ENCODE results near the gene MRPL12. TPM values are rescaled to one million over a fixed set of nuclear protein-coding genes. Genes with fewer than 3 reads are reported as not detected.

Gene MRPL12
- total RNA-seq, 3 donors from 2014 or later (not counting 1 experiment from before 2014, with no cell fraction given): 16.3 to 24.4 (median 17.5) TPM

DNA sequence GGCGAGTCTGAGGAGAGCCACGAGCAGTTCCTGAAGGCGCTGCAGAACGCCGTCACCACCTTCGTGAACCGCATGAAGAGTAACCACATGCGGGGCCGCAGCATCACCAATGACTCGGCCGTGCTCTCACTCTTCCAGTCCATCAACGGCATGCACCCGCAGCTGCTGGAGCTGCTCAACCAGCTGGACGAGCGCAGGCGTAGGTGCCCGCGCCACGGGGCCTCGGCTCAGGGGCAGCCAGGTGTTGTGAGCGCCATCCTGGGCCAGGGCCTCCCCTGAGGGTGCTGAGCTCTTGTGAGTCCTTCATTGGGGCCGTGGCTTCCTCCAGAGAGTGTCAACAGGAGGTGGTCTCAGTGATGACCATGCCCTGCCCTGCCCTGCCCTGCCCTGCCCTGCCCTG, 7.4 kb upstream of the MRPL12 start:
- intact Hi-C loops (cut with micrococcal nuclease): no loop called here
- WGBS (ENCODE audit: insufficient coverage): 95% methylated on average over 22 of the region's 22 CpGs
- Histone ChIP-seq H3K36me3 (ENCODE audit: control insufficient read depth, insufficient read depth, low read length) (peaks cover 77% of the 10 kb centered on the region), H3K27me3 (ENCODE audit: control insufficient read depth, insufficient read depth, low read length) (no peaks in the 10 kb centered on the region), H3K4me1 (ENCODE audit: control insufficient read depth, insufficient read depth, low read length) (peaks cover 3% of the 10 kb centered on the region), H3K27ac (ENCODE audit: low read length) (no peak overlapping the region), H3K9me3 (ENCODE audit: control insufficient read depth, insufficient read depth, low read length) (no peaks in the 10 kb centered on the region), H3K4me3 (ENCODE audit: low read length) (no peak overlapping the region)
- Mint-ChIP-seq H3K4me1 (peaks cover 0 to 1% of the 10 kb centered on the region in 2 donors), H3K27ac (no peak overlapping the region), H3K27me3 (ENCODE audit: low read depth in 2 of 2) (no peaks in the 10 kb centered on the region), H3K4me3 (no peak overlapping the region), H3K36me3 (no peaks in the 10 kb centered on the region), H3K9me3 (no peaks in the 10 kb centered on the region)
- no peak for ATAC-seq
- TF ChIP-seq, protein P1, sequence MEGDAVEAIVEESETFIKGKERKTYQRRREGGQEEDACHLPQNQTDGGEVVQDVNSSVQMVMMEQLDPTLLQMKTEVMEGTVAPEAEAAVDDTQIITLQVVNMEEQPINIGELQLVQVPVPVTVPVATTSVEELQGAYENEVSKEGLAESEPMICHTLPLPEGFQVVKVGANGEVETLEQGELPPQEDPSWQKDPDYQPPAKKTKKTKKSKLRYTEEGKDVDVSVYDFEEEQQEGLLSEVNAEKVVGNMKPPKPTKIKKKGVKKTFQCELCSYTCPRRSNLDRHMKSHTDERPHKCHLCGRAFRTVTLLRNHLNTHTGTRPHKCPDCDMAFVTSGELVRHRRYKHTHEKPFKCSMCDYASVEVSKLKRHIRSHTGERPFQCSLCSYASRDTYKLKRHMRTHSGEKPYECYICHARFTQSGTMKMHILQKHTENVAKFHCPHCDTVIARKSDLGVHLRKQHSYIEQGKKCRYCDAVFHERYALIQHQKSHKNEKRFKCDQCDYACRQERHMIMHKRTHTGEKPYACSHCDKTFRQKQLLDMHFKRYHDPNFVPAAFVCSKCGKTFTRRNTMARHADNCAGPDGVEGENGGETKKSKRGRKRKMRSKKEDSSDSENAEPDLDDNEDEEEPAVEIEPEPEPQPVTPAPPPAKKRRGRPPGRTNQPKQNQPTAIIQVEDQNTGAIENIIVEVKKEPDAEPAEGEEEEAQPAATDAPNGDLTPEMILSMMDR (IDR thresholded peaks at IDR 0.05): no peak
- DNase-seq: no peak

DNA sequence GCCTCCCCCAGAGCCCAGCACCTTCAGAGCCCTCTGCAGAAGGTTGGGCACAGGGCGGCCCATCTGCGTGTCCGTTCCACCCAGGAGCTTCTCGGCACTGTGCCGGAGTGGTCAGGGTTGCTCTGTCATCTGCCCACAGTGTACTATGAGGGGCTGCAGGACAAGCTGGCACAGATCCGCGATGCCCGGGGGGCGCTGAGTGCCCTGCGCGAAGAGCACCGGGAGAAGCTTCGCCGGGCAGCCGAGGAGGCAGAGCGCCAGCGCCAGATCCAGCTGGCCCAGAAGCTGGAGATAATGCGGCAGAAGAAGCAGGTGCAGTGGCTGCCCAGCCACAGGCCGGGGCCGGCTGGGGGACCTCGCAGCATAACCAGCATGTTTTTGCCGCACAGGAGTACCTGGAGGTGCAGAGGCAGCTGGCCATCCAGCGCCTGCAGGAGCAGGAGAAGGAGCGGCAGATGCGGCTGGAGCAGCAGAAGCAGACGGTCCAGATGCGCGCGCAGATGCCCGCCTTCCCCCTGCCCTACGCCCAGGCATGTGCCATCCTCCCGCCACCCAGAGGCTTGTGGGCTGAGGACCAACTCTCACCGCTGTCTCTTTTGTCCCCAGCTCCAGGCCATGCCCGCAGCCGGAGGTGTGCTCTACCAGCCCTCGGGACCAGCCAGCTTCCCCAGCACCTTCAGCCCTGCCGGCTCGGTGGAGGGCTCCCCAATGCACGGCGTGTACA, 6.8 kb upstream of the MRPL12 start:
- H3K27ac Mint-ChIP-seq: no peak overlapping the region
- no peak overlapping the region for H3K4me3 Mint-ChIP-seq
- TF ChIP-seq, protein P1 (IDR thresholded peaks at IDR 0.05): no peak
- H3K36me3 Mint-ChIP-seq: no peaks in the 10 kb centered on the region
- Histone ChIP-seq H3K27ac (ENCODE audit: low read length) (no peak overlapping the region), H3K4me1 (ENCODE audit: control insufficient read depth, insufficient read depth, low read length) (peaks cover 9% of the 10 kb centered on the region), H3K36me3 (ENCODE audit: control insufficient read depth, insufficient read depth, low read length) (peaks cover 76% of the 10 kb centered on the region), H3K9me3 (ENCODE audit: control insufficient read depth, insufficient read depth, low read length) (no peaks in the 10 kb centered on the region), H3K27me3 (ENCODE audit: control insufficient read depth, insufficient read depth, low read length) (no peaks in the 10 kb centered on the region), H3K4me3 (ENCODE audit: low read length) (no peak overlapping the region)
- no peak for DNase-seq
- H3K27me3 Mint-ChIP-seq (ENCODE audit: low read depth in 2 of 2): no peaks in the 10 kb centered on the region
- H3K9me3 Mint-ChIP-seq: no peaks in the 10 kb centered on the region
- H3K4me1 Mint-ChIP-seq: peaks cover under 1 to 7% of the 10 kb centered on the region in 2 donors
- ATAC-seq: peak in 1 of 3 donors; percentile 5
- WGBS (ENCODE audit: insufficient coverage): 97% methylated on average over 40 of the region's 40 CpGs
- intact Hi-C loops (cut with micrococcal nuclease): no loop called here

DNA sequence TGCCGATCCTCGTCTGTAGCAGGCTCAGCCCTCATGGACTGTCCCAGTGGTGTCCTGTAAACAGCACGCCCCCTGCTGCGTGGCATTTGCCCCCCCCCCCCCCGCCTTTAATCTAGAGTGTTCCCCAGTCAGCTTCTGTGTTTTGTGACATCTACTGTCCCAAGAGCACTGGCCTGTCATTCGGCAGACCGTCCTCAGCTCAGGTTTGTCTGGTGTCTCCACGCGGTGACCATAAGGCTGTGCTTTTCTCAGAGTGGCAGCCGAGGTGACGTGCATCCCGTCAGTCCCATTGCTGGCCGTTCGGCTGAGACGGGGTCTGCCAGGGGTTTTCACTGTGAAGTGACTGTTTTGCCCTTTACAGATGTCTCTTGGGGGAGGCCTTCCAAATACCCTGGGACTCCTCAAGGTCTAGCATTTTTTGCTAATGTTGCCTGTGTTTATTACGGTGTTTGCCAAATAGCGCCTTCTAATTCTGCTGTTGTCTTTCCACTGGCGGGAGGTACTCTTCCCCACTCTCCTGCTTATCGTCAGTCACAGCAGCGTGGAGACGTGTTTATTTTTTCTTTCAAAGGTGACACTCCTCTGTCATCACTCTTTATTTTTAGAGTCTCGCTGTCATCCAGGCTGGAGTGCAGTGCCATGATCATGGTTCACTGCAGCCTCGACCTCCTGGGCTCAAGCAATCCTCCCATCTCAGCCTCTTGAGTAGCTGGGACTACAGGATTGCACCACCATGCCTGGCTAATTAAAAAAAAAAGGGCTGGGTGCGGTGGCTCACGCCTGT, 5.7 kb upstream of the MRPL12 start:
- DNase-seq (no peak), ATAC-seq (no peak)
- 93% methylated on average over 24 of the region's 25 CpGs for WGBS (ENCODE audit: insufficient coverage)
- no peaks in the 10 kb centered on the region for H3K9me3 ChIP-seq (ENCODE audit: control insufficient read depth, insufficient read depth, low read length)
- TF ChIP-seq, protein P1 (IDR thresholded peaks at IDR 0.05): no peak
- H3K4me1 Mint-ChIP-seq: peaks cover 9 to 17% of the 10 kb centered on the region in 2 donors
- peaks cover 68% of the 10 kb centered on the region for H3K36me3 ChIP-seq (ENCODE audit: control insufficient read depth, insufficient read depth, low read length)
- intact Hi-C loops (cut with micrococcal nuclease): no loop called here
- no peaks in the 10 kb centered on the region for H3K27me3 ChIP-seq (ENCODE audit: control insufficient read depth, insufficient read depth, low read length)
- no peak overlapping the region for H3K27ac Mint-ChIP-seq
- no peaks in the 10 kb centered on the region for H3K9me3 Mint-ChIP-seq
- no peaks in the 10 kb centered on the region for H3K36me3 Mint-ChIP-seq
- H3K27me3 Mint-ChIP-seq (ENCODE audit: low read depth in 2 of 2): no peaks in the 10 kb centered on the region
- no peak overlapping the region for H3K4me3 Mint-ChIP-seq
- no peak overlapping the region for H3K4me3 ChIP-seq (ENCODE audit: low read length)
- peaks cover 19% of the 10 kb centered on the region for H3K4me1 ChIP-seq (ENCODE audit: control insufficient read depth, insufficient read depth, low read length)
- H3K27ac ChIP-seq (ENCODE audit: low read length): no peak overlapping the region

Measured in natural killer cell (primary cell).